Esophagus mucosa (tissue), 1 donor: ENCODE measurements around the gene CTSD. TPM values are rescaled to one million over a fixed set of nuclear protein-coding genes. Genes with fewer than 3 reads are reported as not detected.

Experiments
- ATAC-seq: fragments of 200-7000 bp; cut with Tn5 transposase; one replicate; pipeline ENCODE4 v1.9.1; 2020
- total RNA-seq: library from RNA; stranded (reverse); gene quantifications from one replicate; pipeline ENCODE4 v1.2.4, GENCODE V29; 2023
- donor health status: DM: yes; HTN: yes; CAD: no.

The CTSD gene
- total RNA-seq, 1 donor from 2014 or later: 583 TPM

GRCh38 chr11:1743585-1744136, 20.1 kb downstream of the CTSD start:
- ATAC-seq: no peak

GRCh38 chr11:1742869-1743584, 20.7 kb downstream of the CTSD start:
- no peak for ATAC-seq

- ATAC-seq: peak; percentile 43
Measured at GRCh38 chr11:1742371-1742770, 21.4 kb downstream of the CTSD start.

- ATAC-seq: no peak
Measured at GRCh38 chr11:1741741-1742140, 22.0 kb downstream of the CTSD start.

GRCh38 chr11:1740786-1741530, 22.8 kb downstream of the CTSD start:
- no peak for ATAC-seq

GRCh38 chr11:1739576-1739975, 24.2 kb downstream of the CTSD start:
- no peak for ATAC-seq

GRCh38 chr11:1738380-1738779, 25.3 kb downstream of the CTSD start:
- no peak for ATAC-seq

GRCh38 chr11:1737080-1737757, 26.5 kb downstream of the CTSD start:
- ATAC-seq: no peak

- no peak for ATAC-seq
Measured at GRCh38 chr11:1736447-1736992, 27.2 kb downstream of the CTSD start.

- ATAC-seq: no peak
Measured at GRCh38 chr11:1735271-1735670, 28.5 kb downstream of the CTSD start.

- ATAC-seq: no peak
Measured at GRCh38 chr11:1734641-1735081, 29.1 kb downstream of the CTSD start.

- no peak for ATAC-seq
Measured at GRCh38 chr11:1733716-1734640, 29.7 kb downstream of the CTSD start.

- ATAC-seq: no peak
Measured at GRCh38 chr11:1733009-1733715, 30.6 kb downstream of the CTSD start.

- ATAC-seq: no peak
Measured at GRCh38 chr11:1732418-1733008, 31.2 kb downstream of the CTSD start.

- ATAC-seq: no peak
Measured at GRCh38 chr11:1731451-1732059, 32.2 kb downstream of the CTSD start.

- no peak for ATAC-seq
Measured at GRCh38 chr11:1730059-1730629, 33.6 kb downstream of the CTSD start.

- peak; percentile 11 for ATAC-seq
Measured at GRCh38 chr11:1729692-1730011, 34.1 kb downstream of the CTSD start.

- ATAC-seq: no peak
Measured at GRCh38 chr11:1728931-1729691, 34.6 kb downstream of the CTSD start.

- ATAC-seq: no peak
Measured at GRCh38 chr11:1728301-1728700, 35.4 kb downstream of the CTSD start.
